HPDE6-E6E7 (cell line): Measurements from ENCODE around the gene CST6.

Source experiments
- DNase-seq: peaks from one replicate; pipeline ENCODE4 v3.0.0; 2011; ENCODE audit warnings: missing footprints; ENCODE audit errors: extremely low spot score

The CST6 gene

GRCh38 chr11:66047541-66048365 is 35.9 kb downstream of the CST6 start:
- DNase-seq = no peak

DNA sequence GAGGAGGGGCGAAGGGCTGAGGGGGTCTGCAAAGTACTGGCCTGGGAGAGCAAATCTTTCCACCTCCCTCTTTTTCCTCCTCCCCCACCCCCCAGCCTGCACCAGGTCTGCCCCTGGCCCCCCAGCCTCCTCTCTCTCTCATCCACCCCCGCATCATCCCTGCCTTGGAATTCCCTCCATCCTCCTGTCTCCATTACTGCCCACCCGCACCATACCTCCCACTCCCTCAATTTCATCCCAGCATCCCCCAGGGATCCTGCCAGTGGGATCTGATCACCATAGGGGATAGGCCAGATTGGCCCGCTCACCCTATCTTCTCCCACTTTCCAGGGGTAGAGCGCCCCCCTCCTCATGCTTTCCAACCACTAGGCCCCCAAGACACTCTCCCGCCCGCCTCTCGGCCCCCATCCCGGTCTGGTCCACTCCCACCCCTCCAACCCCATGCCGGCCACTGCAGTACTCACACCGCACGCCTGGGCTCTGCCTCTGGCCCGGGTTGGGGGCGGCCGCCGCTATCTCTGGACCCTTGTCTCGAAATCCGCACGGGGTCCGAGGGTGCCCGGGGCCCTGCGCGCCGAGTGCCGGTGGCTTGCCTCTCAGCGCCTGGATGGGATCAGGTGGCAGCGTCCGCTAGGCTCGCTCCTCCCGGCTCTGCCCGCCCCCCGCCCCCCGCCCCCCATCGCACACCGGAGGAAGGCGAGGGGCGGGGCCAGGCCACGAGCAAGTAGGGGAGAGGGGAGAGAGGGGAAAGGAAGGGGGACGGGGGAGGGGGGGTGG is 36.9 kb downstream of the CST6 start, which contains the start of gene GAL3ST3:
TSS of gene GAL3ST3 (minus strand) at position 615 of the 777 bp plus-strand sequence. CDS start 3,746 bp downstream, outside the sequence.
- no peak for DNase-seq

GRCh38 chr11:66050581-66051231 is 38.9 kb downstream of the CST6 start:
- DNase-seq = no peak

- no peak for DNase-seq
These were observed 39.6 kb downstream of the CST6 start for GRCh38 chr11:66051371-66051765.

DNA sequence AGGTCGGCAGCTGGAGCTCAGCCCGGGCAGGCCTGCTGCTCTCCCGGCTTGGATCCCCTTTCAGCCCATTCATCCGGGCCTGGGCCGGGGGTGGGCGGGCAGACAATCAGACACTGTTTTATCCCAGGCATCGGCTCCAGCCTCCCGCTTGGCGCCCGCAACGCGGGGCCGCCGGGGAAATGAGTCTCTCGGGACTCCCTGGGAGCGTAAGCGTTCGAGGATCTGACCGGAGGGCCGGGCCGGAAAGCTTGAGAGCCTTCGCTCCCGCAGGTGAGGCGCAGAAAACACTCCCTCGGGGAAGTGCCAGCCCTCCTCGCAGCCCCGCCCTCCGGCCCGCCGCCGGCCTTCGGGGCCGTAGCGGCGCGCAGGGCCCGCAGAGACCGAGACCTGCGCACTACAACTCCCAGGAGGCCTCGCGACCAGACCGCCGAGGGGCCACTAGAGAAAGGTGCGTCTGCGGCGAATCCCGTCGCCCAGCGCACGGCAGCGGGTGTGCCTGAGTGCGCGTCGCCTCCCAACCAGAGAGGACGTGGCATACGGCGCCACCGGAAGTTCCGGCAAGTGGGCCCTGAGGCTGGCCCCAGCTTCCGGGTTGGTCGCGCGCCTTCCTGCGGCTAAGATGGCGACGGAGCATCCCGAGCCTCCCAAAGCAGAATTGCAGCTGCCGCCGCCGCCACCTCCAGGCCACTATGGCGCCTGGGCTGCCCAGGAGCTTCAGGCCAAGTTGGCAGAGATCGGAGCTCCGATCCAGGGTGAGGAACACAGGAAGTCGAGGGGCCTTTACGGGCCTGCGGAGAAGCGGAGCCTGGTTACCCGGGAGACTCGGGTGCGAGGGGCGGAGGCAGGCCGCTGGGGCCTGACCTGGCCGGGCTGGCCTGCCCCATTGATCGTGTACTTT is 40.2 kb downstream of the CST6 start, which contains the start of gene SF3B2:
TSS of gene SF3B2 (plus strand) at position 599 of the 898 bp plus-strand sequence. CDS start at position 620, 21 bp downstream.
- peak; percentile 99 for DNase-seq

DNA sequence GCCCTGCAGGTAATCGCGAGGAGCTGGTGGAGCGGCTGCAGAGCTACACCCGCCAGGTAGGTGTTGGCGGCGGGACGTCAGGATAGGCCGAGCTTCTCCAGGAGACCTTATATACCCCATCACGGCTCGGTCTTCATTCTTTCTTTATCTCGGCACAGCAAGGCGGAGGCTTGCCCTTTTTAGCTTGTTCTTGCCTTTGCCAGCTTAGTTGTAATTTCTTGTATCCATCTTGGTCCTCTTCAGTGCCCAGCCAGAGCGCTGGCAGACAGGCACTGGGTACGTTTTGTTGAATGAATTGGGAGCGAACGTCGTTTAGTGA is 40.8 kb downstream of the CST6 start:
- DNase-seq = no peak

GRCh38 chr11:66055021-66055420 is 43.2 kb downstream of the CST6 start:
- DNase-seq = no peak

GRCh38 chr11:66056501-66056900 is 44.7 kb downstream of the CST6 start:
- DNase-seq = no peak

DNA sequence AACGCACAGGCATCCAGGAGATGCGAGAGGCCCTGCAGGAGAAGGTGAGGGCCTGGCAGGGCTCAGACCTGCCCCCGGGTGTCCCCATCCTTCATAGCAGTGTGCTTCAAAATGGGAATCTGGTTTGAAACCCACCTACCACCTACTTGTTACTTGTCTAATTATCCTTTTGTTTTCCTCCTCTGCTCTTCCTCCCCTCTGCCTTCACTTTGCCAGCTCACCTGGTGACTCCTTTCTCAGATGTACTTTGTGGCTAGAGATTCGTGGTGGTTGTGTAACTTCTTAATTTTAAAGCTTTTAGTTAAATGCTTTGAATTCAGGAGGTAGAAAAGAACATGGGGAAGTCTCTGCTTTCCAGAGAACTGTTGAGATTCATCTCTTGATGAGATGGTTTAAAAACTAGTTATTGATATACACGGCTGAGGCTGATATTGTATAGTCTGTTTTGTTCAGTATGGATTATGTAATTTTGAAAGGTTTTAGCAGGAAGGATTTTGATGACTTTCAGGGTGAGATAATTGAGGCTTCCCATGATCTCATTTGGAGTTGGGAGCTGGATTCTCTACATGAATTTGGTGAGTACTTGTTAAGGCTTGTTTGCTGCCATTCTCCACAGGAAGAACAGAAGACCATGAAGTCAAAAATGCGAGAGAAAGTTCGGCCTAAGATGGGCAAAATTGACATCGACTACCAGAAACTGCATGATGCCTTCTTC is 48.3 kb downstream of the CST6 start:
- no peak for DNase-seq

- DNase-seq = no peak
These were observed 49.5 kb downstream of the CST6 start for GRCh38 chr11:66061268-66061667.

DNA sequence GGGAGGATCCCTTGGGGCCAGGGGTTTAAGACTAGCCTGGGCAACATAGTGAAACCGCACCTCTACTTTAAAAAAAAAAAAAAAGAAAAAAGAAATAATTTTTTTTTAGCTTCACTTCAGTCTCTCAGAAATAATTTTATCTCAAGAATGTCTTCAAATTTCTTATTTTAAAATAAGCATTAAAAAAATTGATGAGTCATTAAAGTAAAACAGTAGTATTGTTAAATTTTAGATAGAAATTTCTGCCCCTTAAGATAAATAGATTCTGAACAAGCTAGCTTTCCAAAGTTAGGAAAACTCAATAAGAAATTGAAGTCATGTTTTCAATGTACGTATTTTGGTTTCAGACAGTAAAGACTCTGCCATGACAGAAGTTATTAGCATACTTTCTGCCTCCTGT is 50.6 kb downstream of the CST6 start:
- DNase-seq = no peak
